ENCODE results near the gene ZFYVE27. TPM values are rescaled to one million over a fixed set of nuclear protein-coding genes. Genes with fewer than 3 reads are reported as not detected.

Gene ZFYVE27
- 4.1 and 4.9 TPM in 2 replicates for polyA plus RNA-seq

GRCh38 chr10:97736902-97737769 is at the start of gene ZFYVE27:
TSS of gene ZFYVE27 (plus strand) at chr10:97737128. CDS start at chr10:97738478, 1,350 bp downstream.

GRCh38 chr10:97713339-97713825 is 23.5 kb upstream of the ZFYVE27 start, which contains the start of gene MARVELD1:
TSS of gene MARVELD1 (plus strand) at chr10:97713730. CDS start at chr10:97713877, 147 bp downstream.

GRCh38 chr10:97771913-97772823 is 35.2 kb downstream of the ZFYVE27 start, which contains the start of gene SFRP5:
TSS of gene SFRP5 (minus strand) at chr10:97771999. CDS start at chr10:97771833, 166 bp downstream.

Other genes with a start within 250 kb of the ZFYVE27 start
- 26.6 and 39.6 TPM in 2 replicates for gene MMS19, start 238.7 kb upstream of the ZFYVE27 start, polyA plus RNA-seq
- not detected in 2 replicates for gene UBTD1, start 238.2 kb upstream of the ZFYVE27 start, polyA plus RNA-seq
- gene ANKRD2, start 164.3 kb upstream of the ZFYVE27 start, polyA plus RNA-seq = 1.3 TPM in 2 replicates
- gene HOGA1, start 152.7 kb upstream of the ZFYVE27 start, polyA plus RNA-seq = 1.9 and 2.7 TPM in 2 replicates
- not detected in 2 replicates for gene C10orf62, start 147.4 kb upstream of the ZFYVE27 start, polyA plus RNA-seq
- 28.6 and 47.9 TPM in 2 replicates for gene MORN4, start 103.6 kb upstream of the ZFYVE27 start, polyA plus RNA-seq
- 6.8 TPM in 2 replicates for gene PI4K2A, start 96.5 kb upstream of the ZFYVE27 start, polyA plus RNA-seq
- gene AVPI1, start 49.9 kb upstream of the ZFYVE27 start, polyA plus RNA-seq = 5.0 and 8.7 TPM in 2 replicates
- gene MARVELD1, start 23.4 kb upstream of the ZFYVE27 start, polyA plus RNA-seq = 0.90 and 1.3 TPM in 2 replicates
- not detected in 2 replicates for gene SFRP5, start 34.9 kb downstream of the ZFYVE27 start, polyA plus RNA-seq
- 2.5 and 5.9 TPM in 2 replicates for gene GOLGA7B, start 112.7 kb downstream of the ZFYVE27 start, polyA plus RNA-seq